Sigmoid colon (tissue), 4 donors: ENCODE results near the gene RRM2.

ENCODE experiments used
- CTCF ChIP-seq, 4 experiments: fragments of 450-650 bp in 3 of 4; fragments of 200-600 bp in 1 of 4; IDR thresholded peaks; one replicate each; pipeline ENCODE4 v1.5.1; 2016 to 2019; ENCODE audit warnings: antibody characterized with exemption in 4 of 4, mild to moderate bottlenecking in 3 of 4, moderate library complexity in 2 of 4
- POLR2A ChIP-seq, 2 donors: fragments of 450-650 bp; IDR thresholded peaks; one replicate each; pipeline ENCODE4 v1.6.1; 2016; ENCODE audit warnings: antibody characterized with exemption in 2 of 2, mild to moderate bottlenecking in 2 of 2, moderate library complexity in 2 of 2
- POLR2AphosphoS5 ChIP-seq, 4 donors: sonication (generic); formaldehyde crosslinking; IDR thresholded peaks; one replicate each; pipeline ENCODE4 v1.6.1; 2017; ENCODE audit warnings: antibody characterized with exemption in 4 of 4

- TF ChIP-seq CTCF (IDR thresholded peaks at IDR 0.05) = no peak
- no peak for TF ChIP-seq POLR2A (IDR thresholded peaks at IDR 0.05)
- no peak for TF ChIP-seq POLR2AphosphoS5 (IDR thresholded peaks at IDR 0.05)
These were observed 36.9 kb upstream of the RRM2 start for GRCh38 chr2:10085668-10086059.
